B cell (primary cell): Measurements from ENCODE around the gene NPAS3. TPM values are rescaled to one million over a fixed set of nuclear protein-coding genes. Genes with fewer than 3 reads are reported as not detected.

Experiments used
- ATAC-seq: fragments of 200-7000 bp; cut with Tn5 transposase; one replicate; pipeline ENCODE4 v1.10.0; 2021; ENCODE audit warnings: low read depth, mild to moderate bottlenecking, moderate number of reproducible peaks, moderate library complexity
- CTCF ChIA-PET: fragments of 350-600 bp; sonication (Branson Sonifier 250); formaldehyde crosslinking; loops from one replicate; lab custom pipeline; 2021; ENCODE audit warnings: antibody characterized with exemption, inconsistent platforms; lab: Charles Lee
- POLR2A ChIA-PET: fragments of 350-600 bp; sonication (Branson Sonifier 250); formaldehyde crosslinking; loops from one replicate; lab custom pipeline; 2021; ENCODE audit warnings: antibody characterized with exemption; lab: Charles Lee
- DNase-seq: peaks from one replicate; pipeline ENCODE4 v3.0.0; 2013
- H2AFZ ChIP-seq: 2 replicates; pipeline ENCODE4 v1.6.1; 2012; ENCODE audit warnings: mild to moderate bottlenecking, low read depth, low read length; ENCODE audit not compliant: insufficient read depth, poor library complexity, severe bottlenecking
- H3K27ac ChIP-seq, 2 donors: 1 replicate in 1 of 2; 2 replicates in 1 of 2; pipeline ENCODE4 v1.5.1; 2012 to 2013; ENCODE audit warnings: low read length in 2 of 2, mild to moderate bottlenecking in 2 of 2, moderate library complexity in 1 of 2
- H3K27me3 ChIP-seq, 4 experiments: fragments of 200-600 bp in 1 of 4; sonication (generic) in 1 of 4; replicated peaks in 1 of 4; 1 replicate in 2 of 4; 2 replicates in 2 of 4; pipeline versions ENCODE4 v1.6.1 to v1.7.0; 2013 to 2016; ENCODE audit warnings: low read length in 3 of 4, mild to moderate bottlenecking in 2 of 4, mixed read lengths in 1 of 4, moderate library complexity in 1 of 4; ENCODE audit not compliant: insufficient read depth in 4 of 4, control insufficient read depth in 3 of 4; ENCODE audit errors: control extremely low read depth in 1 of 4
- H3K36me3 ChIP-seq, 2 experiments: replicated peaks in 1 of 2; 1 replicate in 1 of 2; 2 replicates in 1 of 2; pipeline versions ENCODE4 v1.6.1 to v1.7.1; 2013; ENCODE audit warnings: low read length in 1 of 2; ENCODE audit not compliant: insufficient read depth in 2 of 2, control insufficient read depth in 1 of 2; ENCODE audit errors: control extremely low read depth in 1 of 2, extremely low read depth in 1 of 2
- H3K4me1 ChIP-seq, 2 donors: fragments of 200-600 bp in 1 of 2; sonication (generic) in 1 of 2; 1 replicate in 1 of 2; 2 replicates in 1 of 2; pipeline versions ENCODE4 v1.5.1 to v1.6.1; 2013 to 2017; ENCODE audit warnings: low read length in 2 of 2; ENCODE audit not compliant: control insufficient read depth in 2 of 2, insufficient read depth in 2 of 2
- H3K4me2 ChIP-seq: replicated peaks from 2 replicates; pipeline ENCODE3; 2012; ENCODE audit warnings: mild to moderate bottlenecking, low read depth, low read length; ENCODE audit not compliant: poor library complexity, severe bottlenecking
- H3K4me3 ChIP-seq, 5 experiments: fragments of 200-600 bp in 1 of 5; sonication (generic) in 1 of 5; 1 replicate in 3 of 5; 2 replicates in 2 of 5; pipeline versions ENCODE4 v1.5.1 to v1.7.0; 2011 to 2016; ENCODE audit warnings: low read length in 4 of 5, mild to moderate bottlenecking in 4 of 5, low read depth in 2 of 5, control low read depth in 1 of 5, moderate library complexity in 1 of 5; ENCODE audit not compliant: insufficient read depth in 1 of 5; ENCODE audit errors: control extremely low read depth in 1 of 5, extremely low read depth in 1 of 5
- H3K79me2 ChIP-seq: fragments of 200-600 bp; sonication (generic); one replicate; pipeline ENCODE4 v1.6.0; 2016; ENCODE audit warnings: low read length; ENCODE audit not compliant: control insufficient read depth, insufficient read depth
- H3K9ac ChIP-seq: fragments of 200-600 bp; sonication (generic); 2 replicates; pipeline ENCODE4 v1.6.1; 2017; ENCODE audit warnings: mild to moderate bottlenecking, low read length, moderate library complexity
- H3K9me3 ChIP-seq, 3 donors: one replicate each; pipeline versions ENCODE4 v1.6.1 to v1.7.1; 2013; ENCODE audit warnings: low read length in 2 of 3; ENCODE audit not compliant: control insufficient read depth in 2 of 3, insufficient read depth in 1 of 3; ENCODE audit errors: control extremely low read depth in 1 of 3
- H4K20me1 ChIP-seq: 2 replicates; pipeline ENCODE4 v1.6.0; 2012; ENCODE audit warnings: mild to moderate bottlenecking, low read length; ENCODE audit not compliant: insufficient read depth, control insufficient read depth, poor library complexity, severe bottlenecking
- H3K27ac Mint-ChIP-seq: one replicate; pipeline ENCODE4 v1.8.0; 2021; ENCODE audit warnings: mixed read lengths
- H3K27me3 Mint-ChIP-seq: one replicate; pipeline ENCODE4 v1.8.0; 2021; ENCODE audit warnings: mixed read lengths
- H3K4me1 Mint-ChIP-seq: one replicate; pipeline ENCODE4 v1.8.0; 2021; ENCODE audit warnings: mixed read lengths
- H3K4me3 Mint-ChIP-seq: one replicate; pipeline ENCODE4 v1.8.0; 2021; ENCODE audit warnings: mixed read lengths
- H3K9me3 Mint-ChIP-seq: one replicate; pipeline ENCODE4 v1.8.0; 2022; ENCODE audit warnings: mixed read lengths; ENCODE audit not compliant: insufficient read depth
- EZH2 ChIP-seq: IDR thresholded peaks from 2 replicates; pipeline ENCODE4 v1.6.1; 2012; ENCODE audit warnings: borderline replicate concordance, low read depth, mild to moderate bottlenecking, moderate library complexity, low read length; ENCODE audit not compliant: insufficient read depth, poor library complexity, severe bottlenecking
- WGBS: methylation state at CpG from one replicate; pipeline ENCODE4 v1.1.5; 2013; ENCODE audit warnings: missing lambda C conversion rate; ENCODE audit not compliant: insufficient coverage; 5-methylcytosine and 5-hydroxymethylcytosine counted together
- intact Hi-C: fragments of 100-400 bp; cut with micrococcal nuclease; formaldehyde crosslinking; loops from one replicate; pipeline ENCODE4 v1.10.0; 2022
- polyA plus RNA-seq: library from polyadenylated mRNA; depleted of rRNA; stranded (reverse); fragments of >200 nt; gene quantifications from 2 replicates; pipeline ENCODE4 v1.2.3, GENCODE V29; 2012
- total RNA-seq, 2 donors: library from RNA; stranded (reverse); fragments of 120-200 nt in 1 of 2; gene quantifications; 1 replicate in 1 of 2; 2 replicates in 1 of 2; pipeline versions ENCODE4 v1.2.3 to v1.2.4, GENCODE V29; 2013 to 2022
- TF ChIP-seq, protein P1 (sequence below): fragments of 200-600 bp; IDR thresholded peaks from one replicate; pipeline ENCODE4 v1.8.0; 2022; ENCODE audit warnings: antibody characterized with exemption, mild to moderate bottlenecking

NPAS3 gene
- total and polyA plus RNA-seq, 2 donors (not counting 1 experiment from before 2014, with no cell fraction given) = not detected

DNA sequence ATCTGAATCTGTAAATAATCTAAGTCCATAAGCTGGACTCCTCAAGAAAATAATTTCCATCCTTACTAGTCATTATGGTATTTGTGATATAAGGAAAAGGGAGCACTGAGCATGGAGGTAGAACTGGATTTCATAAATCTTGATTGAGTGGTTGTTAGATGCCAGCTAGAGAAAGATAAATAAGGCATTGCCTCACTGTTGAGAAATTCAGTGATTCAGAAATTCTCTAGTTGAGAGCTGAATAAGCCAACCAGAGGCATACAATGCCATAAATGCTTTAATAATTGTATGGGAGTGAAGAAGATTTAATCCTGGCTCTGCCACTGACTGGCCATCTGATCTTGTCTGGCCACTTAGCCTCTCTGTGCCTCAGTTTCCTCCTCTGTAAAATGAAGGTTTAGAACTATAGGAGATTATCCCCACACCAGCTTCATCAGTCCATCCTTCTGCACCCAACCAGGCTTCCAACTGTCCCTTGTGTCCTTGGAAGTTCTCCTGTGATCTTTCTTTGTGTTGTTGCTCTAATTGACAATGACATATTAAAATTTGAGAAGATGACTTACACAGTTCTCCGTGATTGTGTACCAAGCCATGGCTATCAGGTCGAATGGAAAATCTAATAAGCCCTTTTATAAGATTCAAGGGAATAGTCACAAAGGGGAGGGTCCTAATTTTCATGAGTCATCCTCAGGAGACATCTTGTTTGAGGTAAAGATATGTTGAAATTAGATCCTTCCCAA is 617.9 kb downstream of the NPAS3 start:
- WGBS = no CpG with 5 or more reads among the region's 2 CpGs
- ATAC-seq (no peak), DNase-seq (no peak)
- Mint-ChIP-seq H3K4me1 (no peaks in the 10 kb centered on the region), H3K4me3 (no peak overlapping the region), H3K9me3 (no peaks in the 10 kb centered on the region), H3K27me3 (no peaks in the 10 kb centered on the region), H3K27ac (no peak overlapping the region)
- H3K9ac ChIP-seq = no peak overlapping the region
- no peaks in the 10 kb centered on the region for H4K20me1 ChIP-seq
- no peaks in the 10 kb centered on the region for H3K9me3 ChIP-seq
- ChIA-PET CTCF (no interaction called here), POLR2A (no interaction called here)
- no peaks in the 10 kb centered on the region for H3K36me3 ChIP-seq
- no peak overlapping the region for H3K27ac ChIP-seq
- H3K4me2 ChIP-seq = no peak overlapping the region
- TF ChIP-seq EZH2 = no peak
- TF ChIP-seq, protein P1, sequence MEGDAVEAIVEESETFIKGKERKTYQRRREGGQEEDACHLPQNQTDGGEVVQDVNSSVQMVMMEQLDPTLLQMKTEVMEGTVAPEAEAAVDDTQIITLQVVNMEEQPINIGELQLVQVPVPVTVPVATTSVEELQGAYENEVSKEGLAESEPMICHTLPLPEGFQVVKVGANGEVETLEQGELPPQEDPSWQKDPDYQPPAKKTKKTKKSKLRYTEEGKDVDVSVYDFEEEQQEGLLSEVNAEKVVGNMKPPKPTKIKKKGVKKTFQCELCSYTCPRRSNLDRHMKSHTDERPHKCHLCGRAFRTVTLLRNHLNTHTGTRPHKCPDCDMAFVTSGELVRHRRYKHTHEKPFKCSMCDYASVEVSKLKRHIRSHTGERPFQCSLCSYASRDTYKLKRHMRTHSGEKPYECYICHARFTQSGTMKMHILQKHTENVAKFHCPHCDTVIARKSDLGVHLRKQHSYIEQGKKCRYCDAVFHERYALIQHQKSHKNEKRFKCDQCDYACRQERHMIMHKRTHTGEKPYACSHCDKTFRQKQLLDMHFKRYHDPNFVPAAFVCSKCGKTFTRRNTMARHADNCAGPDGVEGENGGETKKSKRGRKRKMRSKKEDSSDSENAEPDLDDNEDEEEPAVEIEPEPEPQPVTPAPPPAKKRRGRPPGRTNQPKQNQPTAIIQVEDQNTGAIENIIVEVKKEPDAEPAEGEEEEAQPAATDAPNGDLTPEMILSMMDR = no peak
- intact Hi-C loops = no loop called here
- H3K4me3 ChIP-seq = no peak overlapping the region
- H2AFZ ChIP-seq = no peak overlapping the region
- no peaks in the 10 kb centered on the region for H3K4me1 ChIP-seq
- no peaks in the 10 kb centered on the region for H3K27me3 ChIP-seq
- H3K79me2 ChIP-seq = no peaks in the 10 kb centered on the region

DNA sequence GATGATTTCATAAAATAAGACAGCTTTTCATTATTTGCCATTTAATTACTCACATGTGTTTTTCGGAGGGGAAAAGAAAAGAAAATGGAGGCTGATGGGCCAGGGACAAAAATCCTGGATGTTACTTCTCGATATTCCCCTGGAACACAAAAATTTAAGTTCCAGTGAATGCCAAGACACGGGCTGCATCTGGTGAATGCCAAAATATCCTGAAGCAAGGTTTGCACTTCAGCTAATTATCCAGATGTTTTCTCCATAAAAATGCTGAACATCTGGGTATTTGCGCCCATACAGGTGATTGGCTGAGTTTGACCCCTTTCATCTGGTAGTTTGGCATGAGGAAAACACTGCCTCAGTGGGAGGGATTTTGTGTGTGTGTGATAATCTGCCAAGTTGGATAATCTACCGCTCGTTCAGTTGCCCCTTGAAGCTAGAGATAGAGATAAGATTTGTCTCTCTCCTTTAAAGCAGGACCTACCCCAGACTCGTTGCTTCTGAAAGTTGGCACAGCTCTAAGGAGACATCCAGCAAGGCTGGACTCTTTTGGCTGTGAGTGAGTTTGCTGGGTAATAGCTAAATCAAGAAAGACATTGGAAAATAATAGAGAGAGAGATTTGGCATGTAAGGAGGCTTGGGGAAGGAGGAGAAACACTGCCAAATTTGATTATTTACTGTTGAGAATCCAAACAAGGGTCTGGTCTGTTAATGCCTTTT is 622.2 kb downstream of the NPAS3 start:
- intact Hi-C loops = no loop called here
- H3K9ac ChIP-seq = no peak overlapping the region
- no peaks in the 10 kb centered on the region for H3K9me3 Mint-ChIP-seq
- H3K27ac ChIP-seq = no peak overlapping the region
- TF ChIP-seq EZH2 = no peak
- TF ChIP-seq, protein P1 = no peak
- DNase-seq (no peak), ATAC-seq (no peak)
- no peaks in the 10 kb centered on the region for H3K27me3 ChIP-seq
- ChIA-PET CTCF (no interaction called here), POLR2A (no interaction called here)
- H3K4me1 ChIP-seq = no peaks in the 10 kb centered on the region
- no peak overlapping the region for H3K4me3 ChIP-seq
- no peak overlapping the region for H3K27ac Mint-ChIP-seq
- no peaks in the 10 kb centered on the region for H4K20me1 ChIP-seq
- no peak overlapping the region for H2AFZ ChIP-seq
- no peaks in the 10 kb centered on the region for H3K4me1 Mint-ChIP-seq
- no peaks in the 10 kb centered on the region for H3K27me3 Mint-ChIP-seq
- peaks cover 0 to 2% (median 0%) of the 10 kb centered on the region in 3 donors for H3K9me3 ChIP-seq
- H3K36me3 ChIP-seq = no peaks in the 10 kb centered on the region
- 88% methylated on average over 4 of the region's 7 CpGs for WGBS
- no peak overlapping the region for H3K4me2 ChIP-seq
- H3K4me3 Mint-ChIP-seq = no peak overlapping the region
- H3K79me2 ChIP-seq = no peaks in the 10 kb centered on the region
